ENCODE results near the gene LGALS1. TPM values are rescaled to one million over a fixed set of nuclear protein-coding genes. Genes with fewer than 3 reads are reported as not detected.

LGALS1 gene
- total and polyA plus RNA-seq, 8 donors = 15.9 to 249 (median 87.5) TPM

GRCh38 chr22:37634417-37634924 is 41.0 kb upstream of the LGALS1 start:
- peaks cover 0 to 4% (median 0%) of the 10 kb centered on the region in 3 donors for H3K4me1 ChIP-seq
- H3K36me3 ChIP-seq = peaks cover 0 to 5% (median 3%) of the 10 kb centered on the region in 3 donors
- H3K27me3 ChIP-seq = no peaks in the 10 kb centered on the region
- TF ChIP-seq CTCF (IDR thresholded peaks at IDR 0.05) = no peak
- ATAC-seq (peak in 3 of 4 donors; percentile 1 to 3 (median 2)), FAIRE-seq (no peak), DNase-seq (no peak)
- 67 to 68% methylated on average over 8 of the region's 8 CpGs for WGBS, 2 donors
- no peak overlapping the region for H3K4me3 ChIP-seq
- H3K9me3 ChIP-seq = no peaks in the 10 kb centered on the region
- peak overlapping the region in 3 of 4 donors; percentile 16 to 61 (median 52) for H3K27ac ChIP-seq
- intact Hi-C loops (cut with DNase I) = no loop called here

GRCh38 chr22:37635157-37635556 is 40.3 kb upstream of the LGALS1 start:
- DNase-seq (no peak), FAIRE-seq (no peak), ATAC-seq (no peak)
- Histone ChIP-seq H3K27me3 (no peaks in the 10 kb centered on the region), H3K27ac (no peak overlapping the region), H3K4me1 (peaks cover 0 to 7% (median 3%) of the 10 kb centered on the region in 3 donors), H3K4me3 (no peak overlapping the region), H3K36me3 (peaks cover 0 to 5% (median 0%) of the 10 kb centered on the region in 3 donors), H3K9me3 (no peaks in the 10 kb centered on the region)
- WGBS, 2 donors = 87 to 89% methylated on average over 7 of the region's 7 CpGs
- TF ChIP-seq CTCF (IDR thresholded peaks at IDR 0.05) = no peak
- intact Hi-C loops (cut with DNase I) = no loop called here

GRCh38 chr22:37636186-37636948 is 39.1 kb upstream of the LGALS1 start:
- Histone ChIP-seq H3K4me3 (no peak overlapping the region), H3K27me3 (no peaks in the 10 kb centered on the region), H3K27ac (no peak overlapping the region), H3K9me3 (no peaks in the 10 kb centered on the region), H3K36me3 (peaks cover 0 to 5% (median 0%) of the 10 kb centered on the region in 3 donors), H3K4me1 (peaks cover 0 to 12% (median 5%) of the 10 kb centered on the region in 3 donors)
- 60 to 66% methylated on average over 6 of the region's 6 CpGs for WGBS, 2 donors
- no peak for ATAC-seq
- intact Hi-C loops (cut with DNase I) = no loop called here
- no peak for TF ChIP-seq CTCF (IDR thresholded peaks at IDR 0.05)
- FAIRE-seq = no peak
- DNase-seq = no peak

GRCh38 chr22:37636949-37637273 is 38.5 kb upstream of the LGALS1 start:
- DNase-seq (no peak), ATAC-seq (no peak), FAIRE-seq (no peak)
- H3K36me3 ChIP-seq = peaks cover 0 to under 1% (median 0%) of the 10 kb centered on the region in 3 donors
- H3K4me3 ChIP-seq = no peak overlapping the region
- H3K4me1 ChIP-seq = peaks cover 0 to 12% (median 5%) of the 10 kb centered on the region in 3 donors
- no peaks in the 10 kb centered on the region for H3K9me3 ChIP-seq
- no peak overlapping the region for H3K27ac ChIP-seq
- no peak for TF ChIP-seq CTCF (IDR thresholded peaks at IDR 0.05)
- intact Hi-C loops (cut with DNase I) = no loop called here
- no peaks in the 10 kb centered on the region for H3K27me3 ChIP-seq
- 67 to 75% methylated on average over 3 of the region's 3 CpGs for WGBS, 2 donors

Data from pancreas (tissue), 10 donors.